Activated naive CD4-positive, alpha-beta T cell treated with anti-CD3 and anti-CD28 coated beads for 36 hours (primary cell): Measurements from ENCODE around the gene WWC2. TPM values are rescaled to one million over a fixed set of nuclear protein-coding genes. Genes with fewer than 3 reads are reported as not detected.
"Not testable (repeated sequence)": the region's sequence is repeated elsewhere in the genome, so short reads cannot be mapped to it uniquely, and the experiment has no call there.

Source experiments
- CTCF ChIA-PET: fragments of 350-600 bp; sonication (Branson Sonifier 250); formaldehyde crosslinking; loops from one replicate; lab custom pipeline; 2021; ENCODE audit warnings: antibody characterized with exemption; lab: Charles Lee
- DNase-seq: peaks from one replicate; pipeline ENCODE4 v3.0.0-alpha.2; 2020
- H3K27ac Mint-ChIP-seq: one replicate; pipeline ENCODE4 v1.8.0; 2021; ENCODE audit warnings: mild to moderate bottlenecking, mixed read lengths
- H3K27me3 Mint-ChIP-seq: one replicate; pipeline ENCODE4 v1.8.0; 2021; ENCODE audit warnings: low read depth, mixed read lengths
- H3K36me3 Mint-ChIP-seq: one replicate; pipeline ENCODE4 v1.8.0; 2021; ENCODE audit warnings: low read depth, mixed read lengths
- H3K4me1 Mint-ChIP-seq: one replicate; pipeline ENCODE4 v1.8.0; 2021; ENCODE audit warnings: low read depth, mixed read lengths
- H3K4me3 Mint-ChIP-seq: one replicate; pipeline ENCODE4 v1.8.0; 2021; ENCODE audit warnings: mild to moderate bottlenecking, moderate library complexity, mixed read lengths
- H3K9me3 Mint-ChIP-seq: one replicate; pipeline ENCODE4 v1.8.0; 2021; ENCODE audit warnings: mixed read lengths
- intact Hi-C: fragments of 100-400 bp; cut with micrococcal nuclease; formaldehyde crosslinking; loops from one replicate; pipeline ENCODE4 v1.15.1; 2023
- total RNA-seq, 2 experiments: library from RNA; stranded (reverse); gene quantifications; one replicate each; pipeline ENCODE4 v1.2.3, GENCODE V29; 2021

WWC2 gene
- total RNA-seq, 2 experiments from 2014 or later: 6.7 to 10.0 TPM

- intact Hi-C loops: no loop called here
Measured at GRCh38 chr4:183101956-183102480, 3.0 kb downstream of the WWC2 start.

GRCh38 chr4:183105092-183105491, 6.0 kb downstream of the WWC2 start:
- no peak overlapping the region for H3K27ac Mint-ChIP-seq
- CTCF ChIA-PET: interaction anchor here (1.0 to 1.2 kb wide), 2 partner anchors 32 to 157 kb away, joined by 3 to 5 read pairs; no protein-coding TSS in a partner anchor
- intact Hi-C loops: no loop called here
- H3K4me3 Mint-ChIP-seq: no peak overlapping the region
- no peaks in the 10 kb centered on the region for H3K9me3 Mint-ChIP-seq
- peaks cover 4% of the 10 kb centered on the region for H3K4me1 Mint-ChIP-seq
- no peak for DNase-seq
- H3K36me3 Mint-ChIP-seq: no peaks in the 10 kb centered on the region
- H3K27me3 Mint-ChIP-seq: no peaks in the 10 kb centered on the region

More at GRCh38 chr4:183101956-183102480, 3.0 kb downstream of the WWC2 start:
- Mint-ChIP-seq H3K27ac (no peak overlapping the region), H3K36me3 (no peaks in the 10 kb centered on the region), H3K4me3 (no peak overlapping the region), H3K9me3 (no peaks in the 10 kb centered on the region), H3K4me1 (peaks cover 6% of the 10 kb centered on the region), H3K27me3 (peaks cover 9% of the 10 kb centered on the region)
- DNase-seq: no peak
- CTCF ChIA-PET: interaction anchor here (0.9 kb wide), 1 partner anchor 12 kb away, joined by 4 read pairs; no protein-coding TSS in a partner anchor

GRCh38 chr4:183106839-183107238, 7.8 kb downstream of the WWC2 start:
- intact Hi-C loops: no loop called here
- CTCF ChIA-PET: interaction anchor here (0.7 kb wide), 2 partner anchors 211 to 665 kb away, joined by 3 read pairs; no protein-coding TSS in a partner anchor
- Mint-ChIP-seq H3K36me3 (no peaks in the 10 kb centered on the region), H3K4me1 (no peaks in the 10 kb centered on the region), H3K27me3 (no peaks in the 10 kb centered on the region), H3K4me3 (no peak overlapping the region), H3K9me3 (no peaks in the 10 kb centered on the region), H3K27ac (no peak overlapping the region)
- DNase-seq: no peak

GRCh38 chr4:183107891-183108459, 8.9 kb downstream of the WWC2 start:
- no peak for DNase-seq
- Mint-ChIP-seq H3K36me3 (no peaks in the 10 kb centered on the region), H3K4me1 (no peaks in the 10 kb centered on the region), H3K4me3 (no peak overlapping the region), H3K9me3 (no peaks in the 10 kb centered on the region), H3K27ac (no peak overlapping the region), H3K27me3 (no peaks in the 10 kb centered on the region)
- CTCF ChIA-PET: no interaction called here
- intact Hi-C loops: no loop called here

GRCh38 chr4:183110244-183110643, 11.2 kb downstream of the WWC2 start:
- no peak overlapping the region for H3K27ac Mint-ChIP-seq
- H3K9me3 Mint-ChIP-seq: no peaks in the 10 kb centered on the region
- intact Hi-C loops: no loop called here
- no peak overlapping the region for H3K4me3 Mint-ChIP-seq
- DNase-seq: no peak
- H3K27me3 Mint-ChIP-seq: no peaks in the 10 kb centered on the region
- no peaks in the 10 kb centered on the region for H3K36me3 Mint-ChIP-seq
- no peaks in the 10 kb centered on the region for H3K4me1 Mint-ChIP-seq
- CTCF ChIA-PET: interaction anchor here (0.5 kb wide), 1 partner anchor 77 kb away, joined by 3 read pairs; no protein-coding TSS in a partner anchor

GRCh38 chr4:183111452-183111885, 12.4 kb downstream of the WWC2 start:
- CTCF ChIA-PET: interaction anchor here (1.5 kb wide), 1 partner anchor 36 kb away, joined by 3 read pairs; no protein-coding TSS in a partner anchor
- intact Hi-C loops: no loop called here
- Mint-ChIP-seq H3K9me3 (no peaks in the 10 kb centered on the region), H3K27me3 (no peaks in the 10 kb centered on the region), H3K4me3 (no peak overlapping the region), H3K27ac (no peak overlapping the region), H3K4me1 (no peaks in the 10 kb centered on the region), H3K36me3 (no peaks in the 10 kb centered on the region)
- DNase-seq: no peak

- DNase-seq: no peak
- Mint-ChIP-seq H3K4me3 (no peak overlapping the region), H3K36me3 (no peaks in the 10 kb centered on the region), H3K9me3 (no peaks in the 10 kb centered on the region), H3K27me3 (no peaks in the 10 kb centered on the region), H3K27ac (no peak overlapping the region), H3K4me1 (peaks cover 3% of the 10 kb centered on the region)
- CTCF ChIA-PET: no interaction called here
- intact Hi-C loops: no loop called here
Measured at GRCh38 chr4:183118141-183118540, 19.1 kb downstream of the WWC2 start.

GRCh38 chr4:183118585-183118984, 19.5 kb downstream of the WWC2 start:
- Mint-ChIP-seq H3K9me3 (no peaks in the 10 kb centered on the region), H3K27me3 (no peaks in the 10 kb centered on the region), H3K4me3 (no peak overlapping the region), H3K4me1 (peaks cover 3% of the 10 kb centered on the region), H3K36me3 (no peaks in the 10 kb centered on the region), H3K27ac (no peak overlapping the region)
- CTCF ChIA-PET: no interaction called here
- DNase-seq: no peak
- intact Hi-C loops: no loop called here

- H3K27ac Mint-ChIP-seq, H3K9me3 Mint-ChIP-seq, H3K4me3 Mint-ChIP-seq, DNase-seq, H3K36me3 Mint-ChIP-seq, intact Hi-C loops, H3K27me3 Mint-ChIP-seq, CTCF ChIA-PET, H3K4me1 Mint-ChIP-seq: not testable (repeated sequence)
Measured at GRCh38 chr4:183121660-183122059, 22.6 kb downstream of the WWC2 start.

- no peak for DNase-seq
- H3K9me3 Mint-ChIP-seq: no peaks in the 10 kb centered on the region
- intact Hi-C loops: no loop called here
- H3K4me3 Mint-ChIP-seq: no peak overlapping the region
- no peak overlapping the region for H3K27ac Mint-ChIP-seq
- no peaks in the 10 kb centered on the region for H3K36me3 Mint-ChIP-seq
- CTCF ChIA-PET: no interaction called here
- H3K4me1 Mint-ChIP-seq: no peaks in the 10 kb centered on the region
- no peaks in the 10 kb centered on the region for H3K27me3 Mint-ChIP-seq
Measured at GRCh38 chr4:183124228-183124627, 25.2 kb downstream of the WWC2 start.

GRCh38 chr4:183124865-183125264, 25.8 kb downstream of the WWC2 start:
- H3K4me1 Mint-ChIP-seq: no peaks in the 10 kb centered on the region
- intact Hi-C loops: no loop called here
- no peak overlapping the region for H3K4me3 Mint-ChIP-seq
- H3K27me3 Mint-ChIP-seq: no peaks in the 10 kb centered on the region
- CTCF ChIA-PET: no interaction called here
- DNase-seq: no peak
- no peaks in the 10 kb centered on the region for H3K36me3 Mint-ChIP-seq
- no peak overlapping the region for H3K27ac Mint-ChIP-seq
- no peaks in the 10 kb centered on the region for H3K9me3 Mint-ChIP-seq

GRCh38 chr4:183129125-183129524, 30.1 kb downstream of the WWC2 start:
- intact Hi-C loops: no loop called here
- peaks cover 1% of the 10 kb centered on the region for H3K4me1 Mint-ChIP-seq
- H3K27me3 Mint-ChIP-seq: no peaks in the 10 kb centered on the region
- H3K9me3 Mint-ChIP-seq: no peaks in the 10 kb centered on the region
- CTCF ChIA-PET: interaction anchor here (0.5 kb wide), 1 partner anchor 107 kb away, joined by 3 read pairs; no protein-coding TSS in a partner anchor
- H3K4me3 Mint-ChIP-seq: no peak overlapping the region
- DNase-seq: no peak
- H3K27ac Mint-ChIP-seq: no peak overlapping the region
- no peaks in the 10 kb centered on the region for H3K36me3 Mint-ChIP-seq

- intact Hi-C loops: no loop called here
- CTCF ChIA-PET: no interaction called here
Measured at GRCh38 chr4:183129675-183130074, 30.6 kb downstream of the WWC2 start.

More at GRCh38 chr4:183129675-183130074, 30.6 kb downstream of the WWC2 start:
- DNase-seq: no peak
- Mint-ChIP-seq H3K27ac (no peak overlapping the region), H3K9me3 (no peaks in the 10 kb centered on the region), H3K36me3 (no peaks in the 10 kb centered on the region), H3K27me3 (no peaks in the 10 kb centered on the region), H3K4me1 (peaks cover 1% of the 10 kb centered on the region), H3K4me3 (no peak overlapping the region)
